Smooth muscle cell (in vitro differentiated cells): ENCODE results near the gene TNFRSF9. TPM values are rescaled to one million over a fixed set of nuclear protein-coding genes. Genes with fewer than 3 reads are reported as not detected.

ENCODE experiments used
- DNase-seq: peaks from one replicate; lab custom pipeline; 2025; ENCODE audit not compliant: unreplicated experiment; lab: John Stamatoyannopoulos, UW
- H2AFZ ChIP-seq: fragments of 200-600 bp; sonication (generic); 2 replicates; pipeline ENCODE4 v1.6.0; 2016; ENCODE audit warnings: antibody characterized with exemption, low read depth, mild to moderate bottlenecking
- H3F3A ChIP-seq: fragments of 200-600 bp; sonication (generic); 2 replicates; pipeline ENCODE4 v1.6.0; 2017; ENCODE audit warnings: antibody characterized with exemption, low read depth
- H3K27ac ChIP-seq: fragments of 200-600 bp; sonication (generic); 2 replicates; pipeline ENCODE4 v1.5.1; 2016; ENCODE audit warnings: low read depth, mild to moderate bottlenecking
- H3K27me3 ChIP-seq: fragments of 200-600 bp; sonication (generic); 2 replicates; pipeline ENCODE4 v1.6.1; 2016; ENCODE audit warnings: low read depth, mild to moderate bottlenecking
- H3K36me3 ChIP-seq: fragments of 200-600 bp; sonication (generic); 2 replicates; pipeline ENCODE4 v1.5.1; 2016; ENCODE audit warnings: low read depth
- H3K4me1 ChIP-seq: fragments of 200-600 bp; sonication (generic); 2 replicates; pipeline ENCODE4 v1.5.1; 2016; ENCODE audit warnings: low read depth
- H3K4me2 ChIP-seq: fragments of 200-600 bp; sonication (generic); 2 replicates; pipeline ENCODE4 v1.6.0; 2016; ENCODE audit warnings: mild to moderate bottlenecking
- H3K4me3 ChIP-seq: fragments of 200-600 bp; sonication (generic); 2 replicates; pipeline ENCODE4 v1.5.1; 2016; ENCODE audit warnings: mild to moderate bottlenecking
- H3K79me2 ChIP-seq: fragments of 200-600 bp; sonication (generic); 2 replicates; pipeline ENCODE4 v1.6.0; 2016; ENCODE audit warnings: low read depth, mild to moderate bottlenecking
- H3K9ac ChIP-seq: fragments of 200-600 bp; sonication (generic); 2 replicates; pipeline ENCODE4 v1.6.0; 2016; ENCODE audit warnings: low read depth
- H3K9me3 ChIP-seq: fragments of 200-600 bp; sonication (generic); replicated peaks from 2 replicates; pipeline ENCODE4 v1.5.1; 2016; ENCODE audit warnings: low read depth
- H4K20me1 ChIP-seq: fragments of 200-600 bp; sonication (generic); 2 replicates; pipeline ENCODE4 v1.6.0; 2016; ENCODE audit warnings: low read depth
- WGBS: methylation state at CpG from one replicate; pipeline ENCODE4 v1.1.7; 2016; ENCODE audit warnings: low lambda C conversion rate; 5-methylcytosine and 5-hydroxymethylcytosine counted together
- polyA plus RNA-seq: library from polyadenylated mRNA; unstranded; fragments of >200 nt; fragmentation: Nextera tagmentation; extraction: Ambion mirVana; gene quantifications from 2 replicates; pipeline ENCODE4 v1.2.1, GENCODE V29; 2016
- total RNA-seq: library from RNA; depleted of rRNA; stranded (reverse); fragments of >200 nt; gene quantifications from 2 replicates; pipeline ENCODE4 v1.2.3, GENCODE V29; 2014
- TF ChIP-seq, protein P1 (sequence below): fragments of 200-600 bp; sonication (generic); IDR thresholded peaks from 2 replicates; pipeline ENCODE4 v1.5.1; 2017; ENCODE audit warnings: borderline replicate concordance, mild to moderate bottlenecking, antibody characterized with exemption; ENCODE audit not compliant: insufficient read depth, poor library complexity, severe bottlenecking

The TNFRSF9 gene
- total and polyA plus RNA-seq, 2 experiments from 2014 or later: 0.09 to 0.45 TPM

DNA sequence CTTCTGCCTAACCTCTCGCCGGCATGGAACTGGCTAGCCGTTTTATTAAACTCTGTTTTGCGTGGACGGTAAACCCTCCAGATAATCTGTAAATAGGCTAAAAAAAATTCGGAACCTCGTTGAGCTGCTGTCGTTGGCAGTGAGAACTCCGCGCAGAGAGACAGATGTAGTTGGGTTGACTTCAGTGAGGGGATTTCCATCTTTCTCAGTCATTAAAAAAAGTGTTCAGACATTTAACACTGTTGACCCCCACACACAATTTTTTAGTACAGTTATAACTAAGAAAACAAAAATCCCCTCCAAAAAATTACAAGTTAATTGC is 21.3 kb upstream of the TNFRSF9 start:
- WGBS: under 1% methylated on average over 10 of the region's 10 CpGs
- peaks cover 4% of the 10 kb centered on the region for H3F3A ChIP-seq
- H4K20me1 ChIP-seq: peaks cover 8% of the 10 kb centered on the region
- H3K36me3 ChIP-seq: peaks cover 13% of the 10 kb centered on the region
- H3K27ac ChIP-seq: peak overlapping the region; percentile 91
- peaks cover 12% of the 10 kb centered on the region for H3K4me1 ChIP-seq
- H3K9ac ChIP-seq: peak overlapping the region; percentile 89
- H2AFZ ChIP-seq: peak overlapping the region; percentile 82
- no peaks in the 10 kb centered on the region for H3K9me3 ChIP-seq
- H3K4me3 ChIP-seq: peak overlapping the region; percentile 89
- H3K79me2 ChIP-seq: peaks cover 55% of the 10 kb centered on the region
- TF ChIP-seq, protein P1, sequence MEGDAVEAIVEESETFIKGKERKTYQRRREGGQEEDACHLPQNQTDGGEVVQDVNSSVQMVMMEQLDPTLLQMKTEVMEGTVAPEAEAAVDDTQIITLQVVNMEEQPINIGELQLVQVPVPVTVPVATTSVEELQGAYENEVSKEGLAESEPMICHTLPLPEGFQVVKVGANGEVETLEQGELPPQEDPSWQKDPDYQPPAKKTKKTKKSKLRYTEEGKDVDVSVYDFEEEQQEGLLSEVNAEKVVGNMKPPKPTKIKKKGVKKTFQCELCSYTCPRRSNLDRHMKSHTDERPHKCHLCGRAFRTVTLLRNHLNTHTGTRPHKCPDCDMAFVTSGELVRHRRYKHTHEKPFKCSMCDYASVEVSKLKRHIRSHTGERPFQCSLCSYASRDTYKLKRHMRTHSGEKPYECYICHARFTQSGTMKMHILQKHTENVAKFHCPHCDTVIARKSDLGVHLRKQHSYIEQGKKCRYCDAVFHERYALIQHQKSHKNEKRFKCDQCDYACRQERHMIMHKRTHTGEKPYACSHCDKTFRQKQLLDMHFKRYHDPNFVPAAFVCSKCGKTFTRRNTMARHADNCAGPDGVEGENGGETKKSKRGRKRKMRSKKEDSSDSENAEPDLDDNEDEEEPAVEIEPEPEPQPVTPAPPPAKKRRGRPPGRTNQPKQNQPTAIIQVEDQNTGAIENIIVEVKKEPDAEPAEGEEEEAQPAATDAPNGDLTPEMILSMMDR: no peak
- H3K4me2 ChIP-seq: peak overlapping the region; percentile 89
- H3K27me3 ChIP-seq: no peaks in the 10 kb centered on the region
- DNase-seq: no peak

DNA sequence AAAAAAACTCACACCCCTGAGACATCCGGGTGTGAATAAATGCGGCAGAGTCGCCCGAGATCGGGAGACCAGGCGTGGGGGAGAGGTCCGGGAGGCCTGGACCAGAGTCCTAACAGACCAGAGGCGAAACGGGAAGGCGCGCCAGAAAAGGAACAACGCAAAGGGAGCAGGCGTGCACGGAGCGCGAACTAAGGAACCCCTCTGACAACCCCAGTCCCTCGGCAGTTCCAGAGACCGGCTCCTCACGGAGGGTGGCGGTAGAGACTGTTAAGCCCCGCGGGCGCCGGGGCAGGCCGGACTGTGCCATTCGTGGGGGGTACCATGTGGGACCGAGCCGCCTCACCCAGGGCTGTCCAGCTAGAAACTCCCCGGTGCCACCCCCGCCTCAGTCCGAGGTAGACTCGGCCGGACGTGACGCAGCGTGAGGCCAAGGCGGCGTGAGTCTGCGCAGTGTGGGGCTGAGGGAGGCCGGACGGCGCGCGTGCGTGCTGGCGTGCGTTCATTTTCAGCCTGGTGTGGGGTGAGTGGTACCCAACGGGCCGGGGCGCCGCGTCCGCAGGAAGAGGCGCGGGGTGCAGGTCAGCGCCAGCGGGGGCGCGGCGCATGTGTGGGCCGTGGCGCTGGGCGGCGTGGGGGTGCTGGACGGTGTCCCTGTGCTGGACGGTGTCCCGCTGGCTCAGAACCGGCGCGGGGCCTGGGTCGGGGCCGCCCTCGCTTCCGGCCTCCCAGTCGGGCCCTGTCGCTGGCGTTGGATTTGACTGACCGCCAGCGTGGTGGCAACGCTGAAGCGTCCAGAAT is 20.8 kb upstream of the TNFRSF9 start, which contains the start of gene PARK7:
PARK7 (plus strand) TSS at position 496 of the 798 bp plus-strand sequence. CDS start 1,075 bp downstream, outside the sequence.
- H3F3A ChIP-seq: peaks cover 4% of the 10 kb centered on the region
- no peaks in the 10 kb centered on the region for H3K9me3 ChIP-seq
- H3K4me1 ChIP-seq: peaks cover 12% of the 10 kb centered on the region
- H3K4me2 ChIP-seq: peak within 1 kb of the TSS; percentile 92
- DNase-seq: peak; percentile 98
- H2AFZ ChIP-seq: peak within 1 kb of the TSS; percentile 97
- H3K4me3 ChIP-seq: peak within 1 kb of the TSS; percentile 89
- no peaks in the 10 kb centered on the region for H3K27me3 ChIP-seq
- peaks cover 2% of the 10 kb centered on the region for H4K20me1 ChIP-seq
- H3K36me3 ChIP-seq: peaks cover 13% of the 10 kb centered on the region
- peaks cover 51% of the 10 kb centered on the region for H3K79me2 ChIP-seq
- TF ChIP-seq, protein P1: peak; percentile 24
- H3K27ac ChIP-seq: peak within 1 kb of the TSS; percentile 91
- peak within 1 kb of the TSS; percentile 90 for H3K9ac ChIP-seq
- under 1% methylated on average over 78 of the region's 81 CpGs for WGBS

DNA sequence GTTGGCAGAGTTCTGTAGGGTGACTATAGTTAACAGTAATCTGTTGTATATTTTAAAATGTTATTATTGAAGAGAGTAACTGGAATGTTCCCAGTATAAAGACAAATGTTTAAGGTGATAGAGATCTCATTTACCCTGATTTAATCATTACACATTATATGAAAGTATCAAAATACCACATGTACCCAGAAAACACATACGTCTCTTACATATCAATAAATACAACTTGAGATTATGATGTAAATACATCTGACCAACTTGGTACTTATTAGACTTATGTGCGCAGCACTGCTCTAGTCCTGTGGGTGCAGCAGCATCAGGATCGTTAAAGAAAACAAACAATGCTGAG is 20.2 kb upstream of the TNFRSF9 start:
- Histone ChIP-seq H3K27me3 (no peaks in the 10 kb centered on the region), H3K79me2 (peaks cover 45% of the 10 kb centered on the region), H3K4me3 (peak overlapping the region; percentile 89), H3K4me2 (peak overlapping the region; percentile 92), H3K27ac (peak overlapping the region; percentile 91), H3K9me3 (no peaks in the 10 kb centered on the region), H3K4me1 (peaks cover 12% of the 10 kb centered on the region), H2AFZ (peak overlapping the region; percentile 97), H3K9ac (peak overlapping the region; percentile 90), H3F3A (peaks cover 4% of the 10 kb centered on the region), H4K20me1 (no peaks in the 10 kb centered on the region), H3K36me3 (peaks cover 13% of the 10 kb centered on the region)
- TF ChIP-seq, protein P1: no peak
- 8% methylated on average over 3 of the region's 3 CpGs for WGBS
- no peak for DNase-seq
